Glutamatergic neuron (in vitro differentiated cells): ENCODE data around the gene SLC35F3. TPM values are rescaled to one million over a fixed set of nuclear protein-coding genes. Genes with fewer than 3 reads are reported as not detected.

Experiments
- DNase-seq: peaks from one replicate; pipeline ENCODE4 v3.0.0; 2022
- H3K27ac Mint-ChIP-seq: one replicate; pipeline ENCODE4 v1.8.0; 2020; ENCODE audit warnings: mild to moderate bottlenecking, mixed read lengths, inconsistent platforms; ENCODE audit not compliant: unreplicated experiment
- H3K27me3 Mint-ChIP-seq: one replicate; pipeline ENCODE4 v1.8.0; 2020; ENCODE audit warnings: mild to moderate bottlenecking, moderate library complexity, mixed read lengths, inconsistent platforms; ENCODE audit not compliant: unreplicated experiment
- H3K36me3 Mint-ChIP-seq: one replicate; pipeline ENCODE4 v1.8.0; 2020; ENCODE audit warnings: mild to moderate bottlenecking, mixed read lengths, inconsistent platforms; ENCODE audit not compliant: unreplicated experiment
- H3K4me1 Mint-ChIP-seq: one replicate; pipeline ENCODE4 v1.8.0; 2020; ENCODE audit warnings: mild to moderate bottlenecking, low read depth, mixed read lengths, inconsistent platforms; ENCODE audit not compliant: unreplicated experiment
- H3K4me3 Mint-ChIP-seq: one replicate; pipeline ENCODE4 v1.8.0; 2020; ENCODE audit warnings: mild to moderate bottlenecking, mixed read lengths, inconsistent platforms; ENCODE audit not compliant: unreplicated experiment
- H3K9me3 Mint-ChIP-seq: one replicate; pipeline ENCODE4 v1.8.0; 2020; ENCODE audit warnings: mild to moderate bottlenecking, moderate library complexity, mixed read lengths, inconsistent platforms; ENCODE audit not compliant: unreplicated experiment
- CTCF ChIP-seq: fragments of 200-600 bp; sonication (generic); IDR thresholded peaks from one replicate; pipeline ENCODE4 v1.5.0; 2021; ENCODE audit not compliant: partially characterized antibody, unreplicated experiment
- total RNA-seq: library from RNA; stranded (reverse); fragmentation: NEBNext Ultra II Directional; extraction: Animal tissue kit (Norgen Biotek cat#: 25700); gene quantifications from one replicate; pipeline ENCODE4 v1.2.1, GENCODE V29; 2021; ENCODE audit not compliant: unreplicated experiment

Gene SLC35F3
- total RNA-seq, 1 donor from 2014 or later, result 0.98 TPM

- Mint-ChIP-seq H3K36me3 (no peaks in the 10 kb centered on the region), H3K27me3 (no peaks in the 10 kb centered on the region), H3K4me3 (no peak overlapping the region), H3K4me1 (no peaks in the 10 kb centered on the region), H3K27ac (no peak overlapping the region), H3K9me3 (no peaks in the 10 kb centered on the region)
- no peak for DNase-seq
- TF ChIP-seq CTCF, result no peak
Measured at GRCh38 chr1:234163267-234163919, 258.9 kb downstream of the SLC35F3 start.

- TF ChIP-seq CTCF, result no peak
- H3K36me3 Mint-ChIP-seq, result no peaks in the 10 kb centered on the region
- H3K27me3 Mint-ChIP-seq, result no peaks in the 10 kb centered on the region
- no peak overlapping the region for H3K4me3 Mint-ChIP-seq
- no peaks in the 10 kb centered on the region for H3K4me1 Mint-ChIP-seq
- no peaks in the 10 kb centered on the region for H3K9me3 Mint-ChIP-seq
- DNase-seq, result no peak
- H3K27ac Mint-ChIP-seq, result no peak overlapping the region
Measured at GRCh38 chr1:234164098-234164709, 259.7 kb downstream of the SLC35F3 start.

GRCh38 chr1:234168061-234168724 lies 263.7 kb downstream of the SLC35F3 start:
- DNase-seq, result no peak
- TF ChIP-seq CTCF, result no peak
- H3K27me3 Mint-ChIP-seq, result peaks cover 4% of the 10 kb centered on the region
- H3K27ac Mint-ChIP-seq, result no peak overlapping the region
- no peaks in the 10 kb centered on the region for H3K4me1 Mint-ChIP-seq
- H3K9me3 Mint-ChIP-seq, result no peaks in the 10 kb centered on the region
- no peak overlapping the region for H3K4me3 Mint-ChIP-seq
- no peaks in the 10 kb centered on the region for H3K36me3 Mint-ChIP-seq

GRCh38 chr1:234169161-234169849 lies 264.8 kb downstream of the SLC35F3 start:
- Mint-ChIP-seq H3K4me1 (no peaks in the 10 kb centered on the region), H3K4me3 (no peak overlapping the region), H3K27ac (no peak overlapping the region), H3K9me3 (no peaks in the 10 kb centered on the region), H3K36me3 (no peaks in the 10 kb centered on the region), H3K27me3 (peaks cover 4% of the 10 kb centered on the region)
- DNase-seq, result no peak
- TF ChIP-seq CTCF, result no peak
